Superior temporal gyrus (tissue), 1 donor: Measurements from ENCODE around the gene ACTRT3.
"Not testable (repeated sequence)": the region's sequence is repeated elsewhere in the genome, so short reads cannot be mapped to it uniquely, and the experiment has no call there.

ENCODE experiments used
- DNase-seq: peaks from one replicate; pipeline ENCODE4 v3.0.0-alpha.2; 2016; ENCODE audit errors: extremely low spot score

The ACTRT3 gene

GRCh38 chr3:169772897-169773816, 3.8 kb upstream of the ACTRT3 start, which contains the start of gene MYNN:
TSS of gene MYNN (plus strand) at chr3:169773396. CDS start at chr3:169774296, 900 bp downstream.
- DNase-seq, result peak; percentile 97

- DNase-seq, result peak; percentile 88
These were observed 3.0 kb upstream of the ACTRT3 start for GRCh38 chr3:169772305-169772896.

- peak; percentile 97 for DNase-seq
These were observed 2.3 kb upstream of the ACTRT3 start for GRCh38 chr3:169771497-169772304.

- peak; percentile 92 for DNase-seq
These were observed 4.3 kb downstream of the ACTRT3 start, which contains the start of gene TERC for GRCh38 chr3:169764882-169765612. TSS of gene TERC (minus strand) at chr3:169765060.

GRCh38 chr3:169764312-169764881, 5.0 kb downstream of the ACTRT3 start:
- DNase-seq, result peak; percentile 61

GRCh38 chr3:169760479-169760878, 8.9 kb downstream of the ACTRT3 start:
- no peak for DNase-seq

- DNase-seq, result no peak
These were observed 10.1 kb downstream of the ACTRT3 start for GRCh38 chr3:169759256-169759655.

GRCh38 chr3:169758359-169758994, 10.9 kb downstream of the ACTRT3 start:
- DNase-seq, result no peak

GRCh38 chr3:169755488-169755887, 13.9 kb downstream of the ACTRT3 start:
- no peak for DNase-seq

- no peak for DNase-seq
These were observed 14.7 kb downstream of the ACTRT3 start for GRCh38 chr3:169754711-169755110.

GRCh38 chr3:169751875-169752274, 17.5 kb downstream of the ACTRT3 start:
- DNase-seq, result no peak

GRCh38 chr3:169750665-169751064, 18.7 kb downstream of the ACTRT3 start:
- no peak for DNase-seq

- DNase-seq, result no peak
These were observed 20.7 kb downstream of the ACTRT3 start for GRCh38 chr3:169748670-169749069.

GRCh38 chr3:169746924-169747323, 22.4 kb downstream of the ACTRT3 start:
- DNase-seq, result no peak

GRCh38 chr3:169744366-169745054, 24.9 kb downstream of the ACTRT3 start:
- DNase-seq, result peak; percentile 27

GRCh38 chr3:169739067-169739466, 30.3 kb downstream of the ACTRT3 start:
- no peak for DNase-seq

GRCh38 chr3:169731857-169732256, 37.5 kb downstream of the ACTRT3 start:
- DNase-seq, result not testable (repeated sequence)

- DNase-seq, result no peak
These were observed 46.6 kb downstream of the ACTRT3 start for GRCh38 chr3:169722724-169723123.

GRCh38 chr3:169718415-169718814, 50.9 kb downstream of the ACTRT3 start:
- not testable (repeated sequence) for DNase-seq
